GM12872 (cell line): Measurements from ENCODE around the gene AFF3.

Experiments used
- CTCF ChIP-seq: IDR thresholded peaks from 3 replicates; pipeline ENCODE4 v1.5.1; 2011; ENCODE audit warnings: low read depth, mild to moderate bottlenecking, low read length, moderate library complexity; ENCODE audit not compliant: insufficient read depth

The AFF3 gene

GRCh38 chr2:99891428-99891780 lies 251.0 kb downstream of the AFF3 start:
- TF ChIP-seq CTCF: no peak

- TF ChIP-seq CTCF: no peak
Measured at GRCh38 chr2:99890568-99891427, 251.6 kb downstream of the AFF3 start.

GRCh38 chr2:99888617-99889016 lies 253.8 kb downstream of the AFF3 start:
- no peak for TF ChIP-seq CTCF

GRCh38 chr2:99886418-99886817 lies 256.0 kb downstream of the AFF3 start:
- TF ChIP-seq CTCF: no peak

GRCh38 chr2:99883358-99883757 lies 259.0 kb downstream of the AFF3 start:
- no peak for TF ChIP-seq CTCF

- no peak for TF ChIP-seq CTCF
Measured at GRCh38 chr2:99881901-99882591, 260.3 kb downstream of the AFF3 start.

GRCh38 chr2:99880964-99881294 lies 261.5 kb downstream of the AFF3 start:
- no peak for TF ChIP-seq CTCF
